Activated CD8-positive, alpha-beta T cell treated with anti-CD3 and anti-CD28 coated beads for 36 hours (primary cell): ENCODE data around the gene SERPINB5. TPM values are rescaled to one million over a fixed set of nuclear protein-coding genes. Genes with fewer than 3 reads are reported as not detected.

Source experiments
- ATAC-seq: fragments of 200-7000 bp; cut with Tn5 transposase; one replicate; pipeline ENCODE4 v1.10.0; 2021; ENCODE audit warnings: mild to moderate bottlenecking, moderate library complexity
- CTCF ChIA-PET: fragments of 350-600 bp; sonication (Branson Sonifier 250); formaldehyde crosslinking; loops from one replicate; lab custom pipeline; 2021; ENCODE audit warnings: antibody characterized with exemption; lab: Charles Lee
- POLR2A ChIA-PET: fragments of 350-600 bp; sonication (Branson Sonifier 250); formaldehyde crosslinking; loops from one replicate; lab custom pipeline; 2021; ENCODE audit warnings: antibody characterized with exemption; lab: Charles Lee
- DNase-seq: peaks from one replicate; pipeline ENCODE4 v3.0.0-alpha.2; 2020
- H3K27ac Mint-ChIP-seq: one replicate; pipeline ENCODE4 v1.8.0; 2021; ENCODE audit warnings: mild to moderate bottlenecking, mixed read lengths
- H3K27me3 Mint-ChIP-seq: one replicate; pipeline ENCODE4 v1.8.0; 2021; ENCODE audit warnings: mixed read lengths
- H3K36me3 Mint-ChIP-seq: one replicate; pipeline ENCODE4 v1.8.0; 2021; ENCODE audit warnings: low read depth, mixed read lengths
- H3K4me1 Mint-ChIP-seq: one replicate; pipeline ENCODE4 v1.8.0; 2021; ENCODE audit warnings: low read depth, mixed read lengths
- H3K4me3 Mint-ChIP-seq: one replicate; pipeline ENCODE4 v1.8.0; 2021; ENCODE audit warnings: mild to moderate bottlenecking, moderate library complexity, mixed read lengths
- H3K9me3 Mint-ChIP-seq: one replicate; pipeline ENCODE4 v1.8.0; 2021; ENCODE audit warnings: mixed read lengths
- intact Hi-C: fragments of 100-400 bp; cut with micrococcal nuclease; formaldehyde crosslinking; loops from one replicate; pipeline ENCODE4 v1.10.0; 2022
- total RNA-seq, 2 experiments: library from RNA; stranded (reverse); gene quantifications; one replicate each; pipeline ENCODE4 v1.2.3, GENCODE V29; 2021
- TF ChIP-seq, protein P1 (sequence below): fragments of 200-600 bp; IDR thresholded peaks from one replicate; pipeline ENCODE4 v1.8.0; 2022; ENCODE audit warnings: antibody characterized with exemption, mild to moderate bottlenecking

SERPINB5 gene
- total RNA-seq, 2 experiments from 2014 or later: not detected

DNA sequence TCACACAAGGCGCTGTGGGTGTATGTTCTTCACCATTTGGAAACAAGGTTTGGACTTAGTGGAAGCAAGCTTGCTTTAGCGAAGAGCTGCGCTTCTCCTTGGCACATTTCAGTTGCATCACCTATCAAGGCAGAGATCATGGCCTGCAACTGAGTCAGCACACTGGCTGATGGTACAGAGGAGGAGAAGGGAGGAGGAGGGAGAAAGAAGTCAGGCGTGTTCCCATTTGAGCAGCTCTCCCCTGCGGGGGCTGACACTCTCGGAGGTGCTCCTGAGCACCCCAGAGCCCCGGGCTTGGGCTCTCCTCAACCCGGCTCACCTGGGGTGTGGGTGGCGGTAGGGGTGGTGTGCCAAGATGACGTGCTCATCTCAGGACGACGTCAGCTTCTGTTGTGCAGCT is 6.0 kb upstream of the SERPINB5 start:
- H3K9me3 Mint-ChIP-seq: no peaks in the 10 kb centered on the region
- H3K4me3 Mint-ChIP-seq: no peak overlapping the region
- ATAC-seq: no peak
- DNase-seq: no peak
- intact Hi-C loops: no loop called here
- H3K27me3 Mint-ChIP-seq: no peaks in the 10 kb centered on the region
- H3K36me3 Mint-ChIP-seq: no peaks in the 10 kb centered on the region
- ChIA-PET CTCF (no interaction called here), POLR2A (no interaction called here)
- no peaks in the 10 kb centered on the region for H3K4me1 Mint-ChIP-seq
- TF ChIP-seq, protein P1, sequence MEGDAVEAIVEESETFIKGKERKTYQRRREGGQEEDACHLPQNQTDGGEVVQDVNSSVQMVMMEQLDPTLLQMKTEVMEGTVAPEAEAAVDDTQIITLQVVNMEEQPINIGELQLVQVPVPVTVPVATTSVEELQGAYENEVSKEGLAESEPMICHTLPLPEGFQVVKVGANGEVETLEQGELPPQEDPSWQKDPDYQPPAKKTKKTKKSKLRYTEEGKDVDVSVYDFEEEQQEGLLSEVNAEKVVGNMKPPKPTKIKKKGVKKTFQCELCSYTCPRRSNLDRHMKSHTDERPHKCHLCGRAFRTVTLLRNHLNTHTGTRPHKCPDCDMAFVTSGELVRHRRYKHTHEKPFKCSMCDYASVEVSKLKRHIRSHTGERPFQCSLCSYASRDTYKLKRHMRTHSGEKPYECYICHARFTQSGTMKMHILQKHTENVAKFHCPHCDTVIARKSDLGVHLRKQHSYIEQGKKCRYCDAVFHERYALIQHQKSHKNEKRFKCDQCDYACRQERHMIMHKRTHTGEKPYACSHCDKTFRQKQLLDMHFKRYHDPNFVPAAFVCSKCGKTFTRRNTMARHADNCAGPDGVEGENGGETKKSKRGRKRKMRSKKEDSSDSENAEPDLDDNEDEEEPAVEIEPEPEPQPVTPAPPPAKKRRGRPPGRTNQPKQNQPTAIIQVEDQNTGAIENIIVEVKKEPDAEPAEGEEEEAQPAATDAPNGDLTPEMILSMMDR: no peak
- no peak overlapping the region for H3K27ac Mint-ChIP-seq

DNA sequence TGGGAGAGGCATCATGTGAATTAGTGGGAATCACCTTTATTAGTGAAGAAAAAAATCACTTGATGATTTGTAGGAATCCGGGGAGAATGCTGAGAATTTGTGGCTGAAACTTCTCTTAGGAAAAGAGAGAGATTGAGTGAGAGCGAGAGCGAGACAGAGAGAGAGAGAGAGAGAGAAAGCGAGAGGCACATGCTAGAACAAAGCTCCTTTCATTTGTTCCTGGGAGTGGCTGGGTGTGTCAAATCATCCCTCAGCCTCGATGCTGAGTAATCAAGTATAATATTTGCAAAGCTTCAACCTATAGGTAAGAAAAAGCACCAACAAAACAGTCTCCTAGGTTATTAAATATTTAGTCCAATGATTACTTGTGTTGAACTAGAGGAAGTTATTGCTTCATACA is 4.4 kb upstream of the SERPINB5 start:
- ChIA-PET POLR2A (no interaction called here), CTCF (interaction anchor here (1.6 kb wide), 1 partner anchor 39 kb away, joined by 4 read pairs; no protein-coding TSS in a partner anchor)
- no peaks in the 10 kb centered on the region for H3K36me3 Mint-ChIP-seq
- intact Hi-C loops: no loop called here
- ATAC-seq: no peak
- TF ChIP-seq, protein P1: no peak
- no peak overlapping the region for H3K27ac Mint-ChIP-seq
- H3K4me1 Mint-ChIP-seq: no peaks in the 10 kb centered on the region
- H3K4me3 Mint-ChIP-seq: no peak overlapping the region
- H3K27me3 Mint-ChIP-seq: no peaks in the 10 kb centered on the region
- H3K9me3 Mint-ChIP-seq: no peaks in the 10 kb centered on the region
- no peak for DNase-seq

DNA sequence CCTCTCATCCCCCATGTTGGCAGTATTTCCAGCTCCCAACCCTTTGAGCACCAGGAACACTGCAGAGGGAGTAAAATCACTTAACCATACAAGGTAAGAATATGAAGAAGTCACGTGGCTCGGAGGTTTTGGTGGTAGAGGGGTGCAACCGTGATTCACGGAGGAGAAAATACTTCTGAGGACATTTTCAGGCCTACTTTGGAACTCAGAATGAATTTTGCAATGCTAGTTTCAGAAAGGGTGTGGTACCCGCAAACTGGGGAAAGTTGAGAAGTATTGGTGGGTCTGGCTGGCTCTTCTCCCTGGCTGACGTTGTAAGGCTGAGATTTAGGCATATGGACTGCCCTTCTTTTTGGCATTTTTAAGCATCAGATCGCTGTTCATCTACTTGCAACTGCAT is 442 bp downstream of the SERPINB5 start:
- Mint-ChIP-seq H3K27me3 (peaks cover 3% of the 10 kb centered on the region), H3K4me3 (no peak overlapping the region), H3K27ac (no peak overlapping the region), H3K36me3 (no peaks in the 10 kb centered on the region), H3K4me1 (no peaks in the 10 kb centered on the region), H3K9me3 (no peaks in the 10 kb centered on the region)
- POLR2A ChIA-PET: no interaction called here
- TF ChIP-seq, protein P1: no peak
- no peak for ATAC-seq
- CTCF ChIA-PET: interaction anchor here (1.2 to 1.3 kb wide), 2 partner anchors 9 to 12 kb away, joined by 3 to 4 read pairs; no protein-coding TSS in a partner anchor
- DNase-seq: no peak
- intact Hi-C loops: no loop called here

DNA sequence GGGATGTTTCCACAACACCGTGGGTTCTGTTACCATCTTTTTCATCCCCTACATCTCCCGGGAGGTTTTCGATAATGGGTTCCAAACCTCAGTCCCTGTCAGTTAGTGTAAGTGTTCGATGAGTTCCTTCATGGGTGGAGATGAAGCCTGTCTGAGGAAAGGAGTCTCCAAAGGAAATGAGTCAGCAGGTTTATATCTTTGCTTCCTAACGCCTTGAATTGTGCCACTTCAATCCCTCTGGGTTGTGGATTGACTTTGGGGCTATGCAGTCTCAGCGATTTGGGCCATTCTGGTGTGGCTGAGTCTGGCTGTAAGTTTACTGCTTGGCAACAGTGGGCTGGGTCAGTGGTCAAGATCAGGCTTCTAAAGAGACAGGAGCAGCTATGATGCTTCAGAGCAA is 1.2 kb downstream of the SERPINB5 start:
- Mint-ChIP-seq H3K27me3 (peaks cover 3% of the 10 kb centered on the region), H3K4me1 (no peaks in the 10 kb centered on the region), H3K36me3 (no peaks in the 10 kb centered on the region), H3K9me3 (no peaks in the 10 kb centered on the region), H3K4me3 (no peak overlapping the region), H3K27ac (no peak overlapping the region)
- DNase-seq (no peak), ATAC-seq (no peak)
- intact Hi-C loops: no loop called here
- ChIA-PET POLR2A (no interaction called here), CTCF (interaction anchor here (1.2 to 1.3 kb wide), 2 partner anchors 10 to 12 kb away, joined by 3 to 4 read pairs; no protein-coding TSS in a partner anchor)
- TF ChIP-seq, protein P1: no peak

DNA sequence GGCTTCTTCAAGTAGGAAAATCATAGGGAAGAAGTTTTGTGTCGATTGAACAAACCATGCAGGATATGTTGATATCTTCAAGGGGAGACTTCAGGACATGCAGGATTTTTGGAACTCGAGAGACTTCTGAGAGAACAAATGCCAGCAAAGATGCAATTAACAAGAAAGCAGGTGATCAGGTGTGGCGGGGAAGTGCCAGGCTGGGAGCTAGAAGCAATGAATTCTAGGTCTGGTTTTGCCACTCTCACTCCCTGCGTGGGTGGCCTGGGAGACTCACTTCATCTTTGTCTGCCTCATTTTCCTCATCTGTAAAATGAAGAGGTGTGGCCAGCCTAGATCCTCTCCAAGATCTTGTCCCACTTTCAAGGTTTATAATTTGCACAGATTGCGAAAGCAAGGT is 3.1 kb downstream of the SERPINB5 start:
- TF ChIP-seq, protein P1: no peak
- Mint-ChIP-seq H3K9me3 (no peaks in the 10 kb centered on the region), H3K27ac (no peak overlapping the region), H3K4me3 (no peak overlapping the region), H3K4me1 (no peaks in the 10 kb centered on the region), H3K27me3 (peaks cover 3% of the 10 kb centered on the region), H3K36me3 (no peaks in the 10 kb centered on the region)
- ChIA-PET POLR2A (no interaction called here), CTCF (no interaction called here)
- intact Hi-C loops: no loop called here
- DNase-seq: no peak
- ATAC-seq: no peak
